K562 (cell line): ENCODE results near the gene E2F7.

Experiments
- BRCA1 ChIP-seq, 2 experiments: fragments of 450-650 bp in 1 of 2; sonication (generic) in 1 of 2; formaldehyde crosslinking in 1 of 2; IDR thresholded peaks; 2 replicates each; pipeline versions ENCODE4 v1.5.0 to v1.6.1; 2017 to 2020; ENCODE audit warnings: mild to moderate bottlenecking in 1 of 2, missing genetic modification reagents in 1 of 2
- HCFC1 ChIP-seq: IDR thresholded peaks from 2 replicates; pipeline ENCODE4 v1.6.1; 2012; ENCODE audit warnings: low read depth, low read length, improper control_type of control experiment
- MXI1 ChIP-seq: IDR thresholded peaks from 2 replicates; pipeline ENCODE4 v1.6.1; 2011; ENCODE audit warnings: low read depth, mild to moderate bottlenecking, improper control_type of control experiment, low read length
- RAD21 ChIP-seq, 2 experiments: fragments of 250-450 bp in 1 of 2; fragments of 450-650 bp in 1 of 2; sonication (Bioruptor Pico) in 1 of 2; formaldehyde crosslinking in 1 of 2; IDR thresholded peaks in 1 of 2; conservative IDR thresholded peaks in 1 of 2; 2 replicates each; pipeline versions ENCODE4 v1.4.0 to v1.8.0; 2020 to 2022; ENCODE audit warnings: mild to moderate bottlenecking in 2 of 2, moderate library complexity in 1 of 2
- SIN3A ChIP-seq, 2 experiments: fragments of 150-350 bp in 1 of 2; IDR thresholded peaks; 2 replicates each; pipeline ENCODE4 v1.6.1; 2011 to 2016; ENCODE audit warnings: borderline replicate concordance in 2 of 2, low read depth in 2 of 2, low read length in 2 of 2, mild to moderate bottlenecking in 2 of 2, moderate library complexity in 2 of 2; ENCODE audit not compliant: control insufficient read depth in 1 of 2
- SRSF1 ChIP-seq: fragments of 200-400 bp; formaldehyde crosslinking; IDR thresholded peaks from 2 replicates; pipeline ENCODE4 v1.6.1; 2017; ENCODE audit warnings: mild to moderate bottlenecking, low read depth, low read length, moderate library complexity
- TF ChIP-seq, protein P1 (sequence below), 2 experiments: fragments of 450-650 bp; IDR thresholded peaks; 2 replicates each; pipeline ENCODE4 v1.6.1; 2016; ENCODE audit warnings: mild to moderate bottlenecking in 2 of 2, borderline replicate concordance in 1 of 2, low read depth in 1 of 2, moderate library complexity in 1 of 2
- TF ChIP-seq, protein P2 (sequence below), 3 experiments: IDR thresholded peaks in 2 of 3; conservative IDR thresholded peaks in 1 of 3; 2 replicates each; pipeline ENCODE4 v1.5.1; 2011 to 2012; ENCODE audit warnings: low read length in 3 of 3, mild to moderate bottlenecking in 3 of 3, control low read depth in 2 of 3, improper control_type of control experiment in 1 of 3, inconsistent platforms in 1 of 3, low read depth in 1 of 3, mixed read lengths in 1 of 3, moderate library complexity in 1 of 3; ENCODE audit not compliant: insufficient read depth in 2 of 3
- TF ChIP-seq, protein P3 (sequence below): fragments of 450-650 bp; conservative IDR thresholded peaks from 2 replicates; pipeline ENCODE4 v1.6.1; 2016; ENCODE audit warnings: missing genetic modification characterization, low read depth, mild to moderate bottlenecking, control low read depth, missing compliant biosample characterization
- TF ChIP-seq, protein P4 (sequence below): fragments of 450-650 bp; IDR thresholded peaks from 2 replicates; pipeline ENCODE4 v1.6.1; 2016; ENCODE audit warnings: borderline replicate concordance

DNA sequence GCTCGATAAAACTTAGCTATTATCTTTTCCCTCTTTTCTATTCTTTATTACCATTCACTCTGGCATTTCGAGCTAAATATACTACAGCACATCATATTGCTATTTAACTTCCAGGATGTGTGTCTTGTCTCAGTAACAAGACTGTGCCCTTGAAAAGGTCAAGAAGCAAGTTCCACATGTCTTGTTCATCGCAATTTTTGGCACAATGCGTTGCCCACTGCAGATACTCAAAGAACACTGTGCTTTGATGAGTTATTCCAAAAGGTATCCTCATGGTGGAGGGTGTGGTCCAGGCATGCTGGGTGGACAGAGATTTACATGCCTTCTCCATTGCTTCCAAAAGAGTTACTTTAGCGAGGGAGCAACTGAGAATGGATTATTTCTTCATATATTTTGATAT is 6.6 kb downstream of the E2F7 start:
- TF ChIP-seq HCFC1 (no peak), MXI1 (no peak), RAD21 (CRISPR knock-in tag; conservative IDR thresholded peaks at IDR 0.05 in 1 of 2, IDR thresholded peaks at IDR 0.05 in 1 of 2) (no peak), BRCA1 (IDR thresholded peaks at IDR 0.05) (no peak), BRCA1 (CRISPR knock-in tag; IDR thresholded peaks at IDR 0.05) (no peak), SIN3A (IDR thresholded peaks at IDR 0.05; ENCODE audit: borderline replicate concordance in 2 of 2, control insufficient read depth in 1 of 2, low read depth in 2 of 2, low read length in 2 of 2) (no peak), SRSF1 (no peak)
- TF ChIP-seq, protein P1, sequence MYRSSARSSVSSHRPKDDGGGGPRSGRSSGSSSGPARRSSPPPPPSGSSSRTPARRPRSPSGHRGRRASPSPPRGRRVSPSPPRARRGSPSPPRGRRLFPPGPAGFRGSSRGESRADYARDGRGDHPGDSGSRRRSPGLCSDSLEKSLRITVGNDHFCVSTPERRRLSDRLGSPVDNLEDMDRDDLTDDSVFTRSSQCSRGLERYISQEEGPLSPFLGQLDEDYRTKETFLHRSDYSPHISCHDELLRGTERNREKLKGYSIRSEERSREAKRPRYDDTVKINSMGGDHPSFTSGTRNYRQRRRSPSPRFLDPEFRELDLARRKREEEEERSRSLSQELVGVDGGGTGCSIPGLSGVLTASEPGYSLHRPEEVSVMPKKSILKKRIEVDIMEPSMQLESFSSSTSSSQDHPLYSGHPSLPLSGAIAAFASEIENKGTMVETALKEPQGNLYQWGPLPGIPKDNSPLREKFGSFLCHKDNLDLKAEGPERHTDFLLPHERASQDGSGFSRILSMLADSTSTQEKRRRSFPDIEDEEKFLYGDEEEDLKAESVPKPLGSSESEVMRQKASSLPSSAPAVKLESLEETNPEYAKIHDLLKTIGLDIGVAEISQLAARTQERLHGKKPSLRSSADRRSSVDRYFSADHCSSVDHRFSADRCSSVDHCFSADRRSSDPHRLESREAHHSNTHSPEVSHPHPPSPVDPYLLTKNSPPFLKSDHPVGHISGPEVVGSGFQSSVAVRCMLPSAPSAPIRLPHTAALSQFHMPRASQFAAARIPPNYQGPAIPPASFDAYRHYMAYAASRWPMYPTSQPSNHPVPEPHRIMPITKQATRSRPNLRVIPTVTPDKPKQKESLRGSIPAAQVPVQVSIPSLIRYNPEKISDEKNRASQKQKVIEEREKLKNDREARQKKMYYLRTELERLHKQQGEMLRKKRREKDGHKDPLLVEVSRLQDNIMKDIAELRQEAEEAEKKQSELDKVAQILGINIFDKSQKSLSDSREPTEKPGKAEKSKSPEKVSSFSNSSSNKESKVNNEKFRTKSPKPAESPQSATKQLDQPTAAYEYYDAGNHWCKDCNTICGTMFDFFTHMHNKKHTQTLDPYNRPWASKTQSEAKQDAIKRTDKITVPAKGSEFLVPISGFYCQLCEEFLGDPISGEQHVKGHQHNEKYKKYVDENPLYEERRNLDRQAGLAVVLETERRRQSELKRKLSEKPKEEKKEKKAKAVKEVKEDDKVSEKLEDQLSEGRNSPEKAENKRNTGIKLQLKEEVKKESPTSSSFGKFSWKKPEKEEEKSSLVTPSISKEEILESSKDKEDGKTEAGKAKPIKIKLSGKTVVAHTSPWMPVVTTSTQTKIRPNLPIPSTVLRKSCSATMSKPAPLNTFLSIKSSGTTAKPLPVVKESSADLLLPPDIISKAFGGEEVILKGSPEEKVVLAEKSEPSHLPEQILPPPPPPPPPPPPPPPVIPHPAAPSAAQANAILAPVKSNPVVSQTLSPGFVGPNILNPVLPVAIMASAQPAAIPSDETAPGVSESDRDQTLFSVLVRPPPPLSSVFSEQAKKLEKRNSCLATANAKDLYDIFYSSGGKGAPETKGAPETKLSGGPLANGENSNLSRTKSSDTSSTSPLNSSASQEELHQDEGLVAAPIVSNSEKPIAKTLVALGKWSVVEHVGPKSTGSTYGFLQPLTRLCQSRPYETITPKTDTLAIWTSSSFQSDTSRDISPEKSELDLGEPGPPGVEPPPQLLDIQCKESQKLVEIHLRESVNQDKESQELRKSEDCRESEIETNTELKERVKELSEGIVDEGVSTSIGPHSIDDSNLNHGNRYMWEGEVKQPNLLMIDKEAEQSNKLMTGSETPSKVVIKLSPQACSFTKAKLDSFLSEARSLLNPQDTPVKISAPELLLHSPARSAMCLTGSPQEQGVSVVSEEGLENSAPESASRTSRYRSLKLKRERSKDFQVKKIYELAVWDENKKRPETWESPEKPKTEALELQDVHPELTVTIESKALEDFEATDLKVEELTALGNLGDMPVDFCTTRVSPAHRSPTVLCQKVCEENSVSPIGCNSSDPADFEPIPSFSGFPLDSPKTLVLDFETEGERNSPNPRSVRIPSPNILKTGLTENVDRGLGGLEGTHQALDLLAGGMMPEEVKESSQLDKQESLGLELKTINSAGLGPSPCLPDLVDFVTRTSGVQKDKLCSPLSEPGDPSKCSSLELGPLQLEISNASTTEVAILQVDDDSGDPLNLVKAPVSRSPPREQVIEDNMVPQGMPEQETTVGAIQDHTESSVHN (IDR thresholded peaks at IDR 0.05; ENCODE audit: borderline replicate concordance in 1 of 2, low read depth in 1 of 2), result no peak
- TF ChIP-seq, protein P2, sequence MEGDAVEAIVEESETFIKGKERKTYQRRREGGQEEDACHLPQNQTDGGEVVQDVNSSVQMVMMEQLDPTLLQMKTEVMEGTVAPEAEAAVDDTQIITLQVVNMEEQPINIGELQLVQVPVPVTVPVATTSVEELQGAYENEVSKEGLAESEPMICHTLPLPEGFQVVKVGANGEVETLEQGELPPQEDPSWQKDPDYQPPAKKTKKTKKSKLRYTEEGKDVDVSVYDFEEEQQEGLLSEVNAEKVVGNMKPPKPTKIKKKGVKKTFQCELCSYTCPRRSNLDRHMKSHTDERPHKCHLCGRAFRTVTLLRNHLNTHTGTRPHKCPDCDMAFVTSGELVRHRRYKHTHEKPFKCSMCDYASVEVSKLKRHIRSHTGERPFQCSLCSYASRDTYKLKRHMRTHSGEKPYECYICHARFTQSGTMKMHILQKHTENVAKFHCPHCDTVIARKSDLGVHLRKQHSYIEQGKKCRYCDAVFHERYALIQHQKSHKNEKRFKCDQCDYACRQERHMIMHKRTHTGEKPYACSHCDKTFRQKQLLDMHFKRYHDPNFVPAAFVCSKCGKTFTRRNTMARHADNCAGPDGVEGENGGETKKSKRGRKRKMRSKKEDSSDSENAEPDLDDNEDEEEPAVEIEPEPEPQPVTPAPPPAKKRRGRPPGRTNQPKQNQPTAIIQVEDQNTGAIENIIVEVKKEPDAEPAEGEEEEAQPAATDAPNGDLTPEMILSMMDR (IDR thresholded peaks at IDR 0.05 in 2 of 3, conservative IDR thresholded peaks at IDR 0.05 in 1 of 3; ENCODE audit: insufficient read depth in 2 of 3, low read depth in 1 of 3, low read length in 3 of 3), result no peak
- TF ChIP-seq, protein P3, sequence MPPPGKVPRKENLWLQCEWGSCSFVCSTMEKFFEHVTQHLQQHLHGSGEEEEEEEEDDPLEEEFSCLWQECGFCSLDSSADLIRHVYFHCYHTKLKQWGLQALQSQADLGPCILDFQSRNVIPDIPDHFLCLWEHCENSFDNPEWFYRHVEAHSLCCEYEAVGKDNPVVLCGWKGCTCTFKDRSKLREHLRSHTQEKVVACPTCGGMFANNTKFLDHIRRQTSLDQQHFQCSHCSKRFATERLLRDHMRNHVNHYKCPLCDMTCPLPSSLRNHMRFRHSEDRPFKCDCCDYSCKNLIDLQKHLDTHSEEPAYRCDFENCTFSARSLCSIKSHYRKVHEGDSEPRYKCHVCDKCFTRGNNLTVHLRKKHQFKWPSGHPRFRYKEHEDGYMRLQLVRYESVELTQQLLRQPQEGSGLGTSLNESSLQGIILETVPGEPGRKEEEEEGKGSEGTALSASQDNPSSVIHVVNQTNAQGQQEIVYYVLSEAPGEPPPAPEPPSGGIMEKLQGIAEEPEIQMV, result no peak
- TF ChIP-seq, protein P4, sequence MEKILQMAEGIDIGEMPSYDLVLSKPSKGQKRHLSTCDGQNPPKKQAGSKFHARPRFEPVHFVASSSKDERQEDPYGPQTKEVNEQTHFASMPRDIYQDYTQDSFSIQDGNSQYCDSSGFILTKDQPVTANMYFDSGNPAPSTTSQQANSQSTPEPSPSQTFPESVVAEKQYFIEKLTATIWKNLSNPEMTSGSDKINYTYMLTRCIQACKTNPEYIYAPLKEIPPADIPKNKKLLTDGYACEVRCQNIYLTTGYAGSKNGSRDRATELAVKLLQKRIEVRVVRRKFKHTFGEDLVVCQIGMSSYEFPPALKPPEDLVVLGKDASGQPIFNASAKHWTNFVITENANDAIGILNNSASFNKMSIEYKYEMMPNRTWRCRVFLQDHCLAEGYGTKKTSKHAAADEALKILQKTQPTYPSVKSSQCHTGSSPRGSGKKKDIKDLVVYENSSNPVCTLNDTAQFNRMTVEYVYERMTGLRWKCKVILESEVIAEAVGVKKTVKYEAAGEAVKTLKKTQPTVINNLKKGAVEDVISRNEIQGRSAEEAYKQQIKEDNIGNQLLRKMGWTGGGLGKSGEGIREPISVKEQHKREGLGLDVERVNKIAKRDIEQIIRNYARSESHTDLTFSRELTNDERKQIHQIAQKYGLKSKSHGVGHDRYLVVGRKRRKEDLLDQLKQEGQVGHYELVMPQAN, result no peak
